ENCODE results near the gene CAMK2D. TPM values are rescaled to one million over a fixed set of nuclear protein-coding genes. Genes with fewer than 3 reads are reported as not detected.

Gene CAMK2D
- total and polyA plus RNA-seq, 8 donors, result 8.8 to 155 (median 64.5) TPM

DNA sequence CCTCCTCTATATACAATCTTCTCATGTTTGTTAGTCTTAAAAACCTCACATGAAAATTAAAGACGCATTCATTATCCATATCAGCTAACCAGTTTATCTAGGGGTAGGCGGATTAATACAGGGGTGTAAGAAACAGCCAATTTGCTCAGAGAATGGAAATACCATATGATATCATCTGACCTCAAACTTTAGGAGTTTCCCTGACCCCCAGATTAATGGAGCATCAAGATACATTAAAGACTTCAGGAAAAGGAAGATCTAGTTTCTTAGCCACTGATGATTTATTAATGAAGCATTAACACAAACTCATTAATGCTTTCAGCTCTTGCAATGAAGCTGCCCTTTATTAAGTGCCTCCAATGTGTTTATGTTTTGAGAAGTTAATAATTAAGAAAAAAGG, 67.5 kb downstream of the CAMK2D start:
- H3K4me1 ChIP-seq, result peaks cover 4 to 41% (median 18%) of the 10 kb centered on the region in 4 donors
- H3K36me3 ChIP-seq, result no peaks in the 10 kb centered on the region
- DNase-seq, result no peak
- TF ChIP-seq, protein P1, sequence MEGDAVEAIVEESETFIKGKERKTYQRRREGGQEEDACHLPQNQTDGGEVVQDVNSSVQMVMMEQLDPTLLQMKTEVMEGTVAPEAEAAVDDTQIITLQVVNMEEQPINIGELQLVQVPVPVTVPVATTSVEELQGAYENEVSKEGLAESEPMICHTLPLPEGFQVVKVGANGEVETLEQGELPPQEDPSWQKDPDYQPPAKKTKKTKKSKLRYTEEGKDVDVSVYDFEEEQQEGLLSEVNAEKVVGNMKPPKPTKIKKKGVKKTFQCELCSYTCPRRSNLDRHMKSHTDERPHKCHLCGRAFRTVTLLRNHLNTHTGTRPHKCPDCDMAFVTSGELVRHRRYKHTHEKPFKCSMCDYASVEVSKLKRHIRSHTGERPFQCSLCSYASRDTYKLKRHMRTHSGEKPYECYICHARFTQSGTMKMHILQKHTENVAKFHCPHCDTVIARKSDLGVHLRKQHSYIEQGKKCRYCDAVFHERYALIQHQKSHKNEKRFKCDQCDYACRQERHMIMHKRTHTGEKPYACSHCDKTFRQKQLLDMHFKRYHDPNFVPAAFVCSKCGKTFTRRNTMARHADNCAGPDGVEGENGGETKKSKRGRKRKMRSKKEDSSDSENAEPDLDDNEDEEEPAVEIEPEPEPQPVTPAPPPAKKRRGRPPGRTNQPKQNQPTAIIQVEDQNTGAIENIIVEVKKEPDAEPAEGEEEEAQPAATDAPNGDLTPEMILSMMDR (IDR thresholded peaks at IDR 0.05), result no peak
- TF ChIP-seq POLR2A (IDR thresholded peaks at IDR 0.05), result no peak
- no peak for TF ChIP-seq EP300 (IDR thresholded peaks at IDR 0.05)
- no peak for TF ChIP-seq POLR2AphosphoS5 (IDR thresholded peaks at IDR 0.05)
- no peak overlapping the region for H3K27ac ChIP-seq
- no peaks in the 10 kb centered on the region for H3K9me3 ChIP-seq
- H3K4me3 ChIP-seq, result no peak overlapping the region
- H3K27me3 ChIP-seq, result no peaks in the 10 kb centered on the region
- intact Hi-C loops (cut with DNase I; ENCODE audit: low total_unique reads), result no loop called here
- WGBS, 5 donors, result 58 to 86% (median 73%) methylated on average over 2 of the region's 2 CpGs

DNA sequence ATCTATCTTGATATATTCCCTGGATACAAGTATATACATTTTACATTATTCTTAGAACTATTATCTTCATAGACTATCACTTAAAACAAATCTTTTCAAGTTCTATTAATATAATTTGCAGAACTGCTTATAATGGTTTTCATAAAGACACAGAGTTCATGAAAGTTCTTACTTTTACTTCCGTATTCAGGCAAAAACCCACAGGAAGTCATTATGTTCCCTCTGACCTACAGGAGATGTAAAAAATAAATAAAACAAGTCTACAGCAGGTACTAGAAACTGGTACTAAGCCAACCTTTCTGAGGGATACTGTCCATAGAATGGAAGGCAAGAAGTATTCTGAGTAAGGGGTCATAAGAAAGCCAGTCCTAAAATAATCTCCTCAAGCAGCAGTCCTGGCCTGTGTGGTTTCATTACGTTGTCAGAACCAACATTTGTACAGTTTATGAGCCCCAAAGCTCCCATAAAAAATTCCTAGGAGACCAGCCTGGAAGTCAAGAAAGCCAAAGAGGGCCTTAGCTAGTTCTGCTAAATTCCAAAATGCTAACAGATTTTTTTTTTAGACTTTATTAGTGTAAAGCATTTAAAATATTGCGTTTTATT, 68.6 kb downstream of the CAMK2D start:
- no peak for TF ChIP-seq POLR2AphosphoS5 (IDR thresholded peaks at IDR 0.05)
- TF ChIP-seq EP300 (IDR thresholded peaks at IDR 0.05), result no peak
- TF ChIP-seq POLR2A (IDR thresholded peaks at IDR 0.05), result no peak
- TF ChIP-seq, protein P1 (IDR thresholded peaks at IDR 0.05), result no peak
- Histone ChIP-seq H3K4me1 (peaks cover 4 to 47% (median 22%) of the 10 kb centered on the region in 4 donors), H3K9me3 (no peaks in the 10 kb centered on the region), H3K27me3 (no peaks in the 10 kb centered on the region), H3K36me3 (no peaks in the 10 kb centered on the region), H3K27ac (peak overlapping the region in 1 of 5 donors; percentile 21), H3K4me3 (no peak overlapping the region)
- 59 to 62% (median 62%) methylated on average over 3 of the region's 3 CpGs for WGBS, 5 donors
- DNase-seq, result peak in 1 of 2 donors; percentile 29
- intact Hi-C loops (cut with DNase I; ENCODE audit: low total_unique reads), result no loop called here

DNA sequence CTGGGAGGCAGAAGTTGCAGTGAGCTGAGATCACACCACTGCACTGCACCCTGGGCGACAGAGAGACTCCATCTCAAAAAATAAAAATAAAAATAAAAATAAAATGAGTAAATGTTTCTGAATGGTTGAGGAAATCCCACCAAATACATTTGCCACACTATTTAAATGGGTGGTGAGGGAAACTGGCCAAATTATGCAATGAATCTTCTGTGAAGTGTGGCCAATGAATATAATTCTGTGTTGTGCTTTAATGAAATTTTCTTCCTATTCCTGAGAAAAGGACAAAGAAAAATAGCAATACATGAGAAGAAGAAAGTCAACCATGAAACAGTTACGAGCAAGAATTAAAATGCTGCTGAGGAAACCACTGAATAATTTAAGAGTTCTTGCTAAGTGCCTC, 69.9 kb downstream of the CAMK2D start:
- intact Hi-C loops (cut with DNase I; ENCODE audit: low total_unique reads), result no loop called here
- DNase-seq, result no peak
- Histone ChIP-seq H3K27ac (no peak overlapping the region), H3K27me3 (no peaks in the 10 kb centered on the region), H3K4me3 (no peak overlapping the region), H3K9me3 (no peaks in the 10 kb centered on the region), H3K36me3 (no peaks in the 10 kb centered on the region), H3K4me1 (peaks cover 4 to 59% (median 27%) of the 10 kb centered on the region in 4 donors)
- TF ChIP-seq POLR2A (IDR thresholded peaks at IDR 0.05) (no peak), EP300 (IDR thresholded peaks at IDR 0.05) (no peak), POLR2AphosphoS5 (IDR thresholded peaks at IDR 0.05) (no peak)
- TF ChIP-seq, protein P1 (IDR thresholded peaks at IDR 0.05), result no peak
- 94 to 98% (median 96%) methylated on average over 2 of the region's 2 CpGs for WGBS, 5 donors

DNA sequence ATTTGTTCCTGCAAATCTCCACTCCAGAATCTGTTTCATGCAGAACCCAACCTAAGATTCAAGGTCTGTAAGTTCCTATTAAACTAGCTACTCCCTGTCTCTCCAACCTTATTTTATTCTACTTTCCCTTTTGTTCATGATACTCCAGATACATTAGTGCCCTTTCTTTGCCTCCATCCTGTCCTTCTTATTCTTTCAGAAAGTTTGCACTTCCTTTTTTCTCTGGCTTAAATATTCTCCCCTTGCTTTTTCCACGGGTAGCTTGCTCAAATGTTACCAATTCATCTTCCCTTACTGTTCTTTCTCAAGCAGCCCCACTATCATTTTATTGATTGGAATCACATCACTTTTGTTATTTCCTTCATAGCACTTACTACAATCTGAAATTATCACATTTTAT, 72.1 kb downstream of the CAMK2D start:
- Histone ChIP-seq H3K36me3 (no peaks in the 10 kb centered on the region), H3K4me3 (no peak overlapping the region), H3K9me3 (no peaks in the 10 kb centered on the region), H3K4me1 (peaks cover 0 to 70% (median 31%) of the 10 kb centered on the region in 4 donors), H3K27me3 (no peaks in the 10 kb centered on the region), H3K27ac (no peak overlapping the region)
- intact Hi-C loops (cut with DNase I; ENCODE audit: low total_unique reads), result no loop called here
- no peak for DNase-seq
- no peak for TF ChIP-seq EP300 (IDR thresholded peaks at IDR 0.05)
- no peak for TF ChIP-seq POLR2AphosphoS5 (IDR thresholded peaks at IDR 0.05)
- TF ChIP-seq, protein P1 (IDR thresholded peaks at IDR 0.05), result no peak
- no peak for TF ChIP-seq POLR2A (IDR thresholded peaks at IDR 0.05)
- WGBS, 5 donors, result 26 to 45% (median 39%) methylated on average over 1 of the region's 1 CpG

Measured in stomach (tissue), 9 donors.